Sigmoid colon (tissue), 7 donors: ENCODE data around the gene ZNF638. TPM values are rescaled to one million over a fixed set of nuclear protein-coding genes. Genes with fewer than 3 reads are reported as not detected.

Experiments used
- DNase-seq: peaks from one replicate; pipeline ENCODE4 v3.0.0-alpha.2; 2019
- H3K27ac ChIP-seq, 4 donors: fragments of 200-600 bp; sonication (generic); one replicate each; pipeline ENCODE4 v1.5.1; 2016 to 2019; ENCODE audit warnings: mild to moderate bottlenecking in 1 of 4
- H3K27me3 ChIP-seq, 3 donors: fragments of 200-600 bp; sonication (generic); one replicate each; pipeline ENCODE4 v1.5.1; 2019; ENCODE audit warnings: mild to moderate bottlenecking in 1 of 3
- H3K36me3 ChIP-seq, 4 donors: fragments of 200-600 bp; sonication (generic); one replicate each; pipeline ENCODE4 v1.5.1; 2016 to 2019
- H3K4me1 ChIP-seq, 4 donors: fragments of 200-600 bp; sonication (generic); one replicate each; pipeline ENCODE4 v1.5.1; 2017 to 2019
- H3K4me3 ChIP-seq, 4 donors: fragments of 200-600 bp; sonication (generic); one replicate each; pipeline ENCODE4 v1.5.1; 2017 to 2019; ENCODE audit warnings: mild to moderate bottlenecking in 2 of 4, moderate library complexity in 1 of 4
- H3K9me3 ChIP-seq, 4 donors: fragments of 200-600 bp in 3 of 4; sonication (generic) in 3 of 4; one replicate each; pipeline versions ENCODE4 v1.5.1 to v1.6.1; 2013 to 2019
- CTCF ChIP-seq, 4 experiments: fragments of 450-650 bp in 3 of 4; fragments of 200-600 bp in 1 of 4; IDR thresholded peaks; one replicate each; pipeline ENCODE4 v1.5.1; 2016 to 2019; ENCODE audit warnings: antibody characterized with exemption in 4 of 4, mild to moderate bottlenecking in 3 of 4, moderate library complexity in 2 of 4
- EP300 ChIP-seq, 4 donors: sonication (generic); formaldehyde crosslinking; IDR thresholded peaks; one replicate each; pipeline ENCODE4 v1.6.1; 2017; ENCODE audit warnings: antibody characterized with exemption in 4 of 4
- POLR2A ChIP-seq, 2 donors: fragments of 450-650 bp; IDR thresholded peaks; one replicate each; pipeline ENCODE4 v1.6.1; 2016; ENCODE audit warnings: antibody characterized with exemption in 2 of 2, mild to moderate bottlenecking in 2 of 2, moderate library complexity in 2 of 2
- POLR2AphosphoS5 ChIP-seq, 4 donors: sonication (generic); formaldehyde crosslinking; IDR thresholded peaks; one replicate each; pipeline ENCODE4 v1.6.1; 2017; ENCODE audit warnings: antibody characterized with exemption in 4 of 4
- WGBS, 2 donors: extraction: QIAGEN DNeasy Blood & Tissue Kit; methylation state at CpG; one replicate each; pipeline ENCODE4 v1.1.7; 2013; 5-methylcytosine and 5-hydroxymethylcytosine counted together
- intact Hi-C: fragments of 100-400 bp; cut with DNase I; formaldehyde crosslinking; loops from one replicate; pipeline ENCODE4 v1.15.1; 2023
- polyA plus RNA-seq, 3 donors: library from polyadenylated mRNA; stranded (reverse); fragments of 200-250 nt; gene quantifications; one replicate each; pipeline ENCODE4 v1.2.3, GENCODE V29; 2013
- total RNA-seq, 4 donors: library from RNA; depleted of rRNA; stranded (reverse); fragments of >200 nt; gene quantifications; one replicate each; pipeline ENCODE4 v1.1.0, GENCODE V29; 2016
- donor health status: healthy with polysubstance abuse.
- donor health status: Bipolar disorder and iron deficiency.
- donor health status: healthy.

ZNF638 gene
- total and polyA plus RNA-seq, 7 donors = 28.7 to 184 (median 161) TPM

GRCh38 chr2:71461304-71461671 is 129.7 kb downstream of the ZNF638 start:
- intact Hi-C loops = loop anchor here (2.0 kb wide), 1 partner anchor 50 kb away; no protein-coding TSS in a partner anchor
- no peaks in the 10 kb centered on the region for H3K36me3 ChIP-seq
- no peaks in the 10 kb centered on the region for H3K9me3 ChIP-seq
- no peak for TF ChIP-seq EP300 (IDR thresholded peaks at IDR 0.05)
- no peak for TF ChIP-seq CTCF (IDR thresholded peaks at IDR 0.05)
- no peak for TF ChIP-seq POLR2A (IDR thresholded peaks at IDR 0.05)
- TF ChIP-seq POLR2AphosphoS5 (IDR thresholded peaks at IDR 0.05) = no peak
- no peak overlapping the region for H3K27ac ChIP-seq
- H3K4me1 ChIP-seq = peaks cover 0 to 63% (median 50%) of the 10 kb centered on the region in 4 donors
- 21 to 49% methylated on average over 5 of the region's 5 CpGs for WGBS, 2 donors
- peaks cover 0 to 5% (median 0%) of the 10 kb centered on the region in 3 donors for H3K27me3 ChIP-seq
- DNase-seq = no peak
- no peak overlapping the region for H3K4me3 ChIP-seq

- intact Hi-C loops = no loop called here
- H3K27me3 ChIP-seq = peaks cover 0 to 5% (median 0%) of the 10 kb centered on the region in 3 donors
- TF ChIP-seq CTCF (IDR thresholded peaks at IDR 0.05) = no peak
- TF ChIP-seq POLR2AphosphoS5 (IDR thresholded peaks at IDR 0.05) = no peak
- TF ChIP-seq POLR2A (IDR thresholded peaks at IDR 0.05) = no peak
- TF ChIP-seq EP300 (IDR thresholded peaks at IDR 0.05) = no peak
- H3K4me3 ChIP-seq = no peak overlapping the region
- peaks cover 0 to 62% (median 43%) of the 10 kb centered on the region in 4 donors for H3K4me1 ChIP-seq
- H3K27ac ChIP-seq = no peak overlapping the region
- no peak for DNase-seq
- no peaks in the 10 kb centered on the region for H3K36me3 ChIP-seq
- WGBS, 2 donors = 84 to 92% methylated on average over 8 of the region's 8 CpGs
- no peaks in the 10 kb centered on the region for H3K9me3 ChIP-seq
These were observed 130.5 kb downstream of the ZNF638 start for GRCh38 chr2:71462056-71462605.

GRCh38 chr2:71462641-71463341 is 131.2 kb downstream of the ZNF638 start:
- TF ChIP-seq POLR2AphosphoS5 (IDR thresholded peaks at IDR 0.05) = no peak
- no peak for TF ChIP-seq EP300 (IDR thresholded peaks at IDR 0.05)
- no peak for TF ChIP-seq CTCF (IDR thresholded peaks at IDR 0.05)
- TF ChIP-seq POLR2A (IDR thresholded peaks at IDR 0.05) = no peak
- intact Hi-C loops = no loop called here
- Histone ChIP-seq H3K9me3 (no peaks in the 10 kb centered on the region), H3K27me3 (peaks cover 0 to 5% (median 0%) of the 10 kb centered on the region in 3 donors), H3K4me3 (no peak overlapping the region), H3K36me3 (no peaks in the 10 kb centered on the region), H3K27ac (no peak overlapping the region), H3K4me1 (peaks cover 0 to 62% (median 38%) of the 10 kb centered on the region in 4 donors)
- WGBS, 2 donors = 92 to 93% methylated on average over 5 of the region's 5 CpGs
- no peak for DNase-seq

GRCh38 chr2:71463342-71463654 is 131.7 kb downstream of the ZNF638 start:
- no peak for TF ChIP-seq CTCF (IDR thresholded peaks at IDR 0.05)
- no peak for TF ChIP-seq POLR2A (IDR thresholded peaks at IDR 0.05)
- TF ChIP-seq POLR2AphosphoS5 (IDR thresholded peaks at IDR 0.05) = no peak
- TF ChIP-seq EP300 (IDR thresholded peaks at IDR 0.05) = no peak
- peaks cover 0 to 57% (median 33%) of the 10 kb centered on the region in 4 donors for H3K4me1 ChIP-seq
- H3K9me3 ChIP-seq = no peaks in the 10 kb centered on the region
- intact Hi-C loops = no loop called here
- no peak overlapping the region for H3K4me3 ChIP-seq
- WGBS, 2 donors = 82 to 90% methylated on average over 7 of the region's 7 CpGs
- H3K27me3 ChIP-seq = peaks cover 0 to 5% (median 0%) of the 10 kb centered on the region in 3 donors
- no peak overlapping the region for H3K27ac ChIP-seq
- DNase-seq = no peak
- H3K36me3 ChIP-seq = no peaks in the 10 kb centered on the region
